Loucy (cell line): ENCODE results near the gene KCTD6.
A peak's percentile ranks its signal among the peaks of the same experiment; 100 is the strongest.

Experiments used
- H2AFZ ChIP-seq: fragments of 200-600 bp; sonication (generic); 2 replicates; pipeline ENCODE4 v1.6.0; 2016; ENCODE audit warnings: antibody characterized with exemption, mild to moderate bottlenecking, low read length, moderate library complexity
- H3F3A ChIP-seq: fragments of 200-600 bp; 2 replicates; pipeline ENCODE4 v1.6.0; 2016; ENCODE audit warnings: antibody characterized with exemption, low read depth, mild to moderate bottlenecking
- H3K27me3 ChIP-seq: fragments of 200-600 bp; sonication (generic); 2 replicates; pipeline ENCODE4 v1.6.1; 2014; ENCODE audit warnings: low read length, mild to moderate bottlenecking; ENCODE audit not compliant: insufficient read depth, poor library complexity, severe bottlenecking
- H3K36me3 ChIP-seq: fragments of 200-600 bp; sonication (generic); 2 replicates; pipeline ENCODE4 v1.6.1; 2016; ENCODE audit warnings: low read length; ENCODE audit not compliant: insufficient read depth
- H3K4me1 ChIP-seq: fragments of 200-600 bp; sonication (generic); 2 replicates; pipeline ENCODE4 v1.5.1; 2014; ENCODE audit warnings: low read length, mild to moderate bottlenecking; ENCODE audit not compliant: insufficient read depth, poor library complexity, severe bottlenecking
- H3K4me2 ChIP-seq: fragments of 200-600 bp; sonication (generic); 2 replicates; pipeline ENCODE4 v1.6.0; 2014; ENCODE audit warnings: antibody characterized with exemption, low read length, low read depth, mild to moderate bottlenecking; ENCODE audit not compliant: poor library complexity, severe bottlenecking
- H3K4me3 ChIP-seq: fragments of 200-600 bp; sonication (generic); 2 replicates; pipeline ENCODE4 v1.5.1; 2014; ENCODE audit warnings: low read length, mild to moderate bottlenecking, mixed read lengths; ENCODE audit not compliant: poor library complexity, severe bottlenecking
- H3K79me2 ChIP-seq: fragments of 200-600 bp; sonication (generic); 2 replicates; pipeline ENCODE4 v1.6.1; 2014; ENCODE audit warnings: low read length; ENCODE audit not compliant: insufficient read depth
- H3K9ac ChIP-seq: fragments of 200-600 bp; sonication (generic); 2 replicates; pipeline ENCODE4 v1.6.0; 2014; ENCODE audit warnings: mild to moderate bottlenecking, low read depth, low read length, moderate library complexity; ENCODE audit not compliant: poor library complexity, severe bottlenecking
- H3K9me2 ChIP-seq: fragments of 200-600 bp; sonication (generic); replicated peaks from 2 replicates; pipeline ENCODE4 v1.6.1; 2016; ENCODE audit warnings: low read depth, low read length, mixed read lengths
- H3K9me3 ChIP-seq: fragments of 200-600 bp; sonication (generic); 2 replicates; pipeline ENCODE4 v1.6.1; 2014; ENCODE audit warnings: mild to moderate bottlenecking, antibody characterized with exemption, low read length, low read depth; ENCODE audit not compliant: insufficient read depth
- H4K20me1 ChIP-seq: fragments of 200-600 bp; sonication (generic); 2 replicates; pipeline ENCODE4 v1.6.0; 2014; ENCODE audit warnings: antibody characterized with exemption, low read length, mild to moderate bottlenecking; ENCODE audit not compliant: insufficient read depth, poor library complexity, severe bottlenecking
- CTCF ChIP-seq: fragments of 200-600 bp; sonication (generic); conservative IDR thresholded peaks from 2 replicates; pipeline ENCODE4 v1.5.1; 2014; ENCODE audit warnings: mild to moderate bottlenecking, antibody characterized with exemption, low read length
- EZH2phosphoT487 ChIP-seq: fragments of 200-600 bp; IDR thresholded peaks from 2 replicates; pipeline ENCODE4 v1.6.1; 2018; ENCODE audit warnings: antibody characterized with exemption, mild to moderate bottlenecking, moderate library complexity, borderline replicate concordance

Gene KCTD6

GRCh38 chr3:58488967-58489366 is 2.9 kb upstream of the KCTD6 start:
- H3F3A ChIP-seq: no peaks in the 10 kb centered on the region
- no peaks in the 10 kb centered on the region for H3K9me2 ChIP-seq
- H3K79me2 ChIP-seq: peaks cover 17% of the 10 kb centered on the region
- H3K27me3 ChIP-seq: no peaks in the 10 kb centered on the region
- H4K20me1 ChIP-seq: peaks cover 16% of the 10 kb centered on the region
- H3K4me3 ChIP-seq: no peak overlapping the region
- no peak overlapping the region for H3K9ac ChIP-seq
- no peaks in the 10 kb centered on the region for H3K9me3 ChIP-seq
- no peak overlapping the region for H3K4me2 ChIP-seq
- no peak overlapping the region for H2AFZ ChIP-seq
- TF ChIP-seq EZH2phosphoT487 (no peak), CTCF (no peak)
- H3K36me3 ChIP-seq: no peaks in the 10 kb centered on the region
- peaks cover 23% of the 10 kb centered on the region for H3K4me1 ChIP-seq

DNA sequence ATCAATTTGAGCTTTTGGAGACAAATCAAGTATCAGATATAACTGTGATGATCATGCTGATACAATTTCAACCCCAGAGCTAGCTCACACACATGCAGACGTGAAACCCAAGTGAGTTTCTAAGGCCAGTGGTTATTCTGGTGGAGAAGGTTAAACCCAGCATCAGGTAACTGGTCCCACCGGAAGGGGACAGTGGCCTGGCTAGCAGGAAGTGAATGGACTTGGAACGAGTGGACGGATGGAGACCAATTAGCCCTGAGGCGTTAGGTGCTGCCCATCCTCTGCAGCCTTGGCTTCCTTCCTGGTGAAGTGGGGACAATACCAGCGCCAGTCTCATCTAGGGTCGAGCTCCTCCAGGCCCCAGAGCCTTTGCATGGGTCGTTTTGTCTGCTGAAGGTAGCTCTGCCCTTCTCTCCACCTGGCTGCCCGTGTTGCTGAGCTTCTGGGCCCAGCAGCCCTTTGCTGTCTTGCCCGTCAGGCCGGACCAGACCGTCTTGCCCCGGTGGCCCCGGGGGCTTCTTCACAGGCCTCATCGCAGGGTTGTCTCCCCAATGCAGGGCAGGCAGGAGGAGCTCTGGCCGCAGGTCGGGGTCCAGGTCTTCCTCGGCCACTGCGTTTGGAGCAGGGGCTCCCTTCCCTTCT is 915 bp upstream of the KCTD6 start:
- Histone ChIP-seq H3K9me2 (no peaks in the 10 kb centered on the region), H2AFZ (peak overlapping the region; percentile 52), H3K36me3 (no peaks in the 10 kb centered on the region), H3K9ac (no peak overlapping the region), H3K4me2 (peak overlapping the region; percentile 41), H4K20me1 (peaks cover 35% of the 10 kb centered on the region), H3K79me2 (peaks cover 37% of the 10 kb centered on the region), H3K9me3 (no peaks in the 10 kb centered on the region), H3F3A (no peaks in the 10 kb centered on the region), H3K4me3 (peak overlapping the region; percentile 60), H3K4me1 (peaks cover 29% of the 10 kb centered on the region), H3K27me3 (no peaks in the 10 kb centered on the region)
- TF ChIP-seq EZH2phosphoT487 (no peak), CTCF (no peak)

DNA sequence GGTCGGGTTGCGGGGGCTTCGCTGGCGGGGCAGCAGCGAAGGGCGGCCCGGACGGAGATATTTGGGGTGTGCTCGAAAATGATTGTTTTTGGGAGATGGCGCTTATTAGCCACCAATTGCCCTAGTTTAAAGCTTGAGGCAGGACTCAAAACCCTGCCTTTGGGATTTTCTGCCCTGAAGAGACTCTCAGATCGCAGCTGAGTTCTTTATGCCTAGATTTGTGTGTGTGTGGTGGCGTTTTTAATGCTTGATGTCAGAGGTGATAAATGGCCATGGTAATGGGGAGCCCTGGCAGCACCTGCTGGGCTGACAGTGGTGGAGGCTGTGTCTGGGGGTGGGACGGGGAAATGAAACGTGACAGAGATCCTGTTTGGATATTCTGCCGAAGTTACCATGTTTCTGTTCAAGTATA is 604 bp downstream of the KCTD6 start:
- peak overlapping the region; percentile 79 for H3K9ac ChIP-seq
- no peaks in the 10 kb centered on the region for H3F3A ChIP-seq
- no peaks in the 10 kb centered on the region for H3K27me3 ChIP-seq
- peak overlapping the region; percentile 82 for H3K4me3 ChIP-seq
- peak overlapping the region; percentile 48; the same call in 1 of the 2 replicates for H2AFZ ChIP-seq
- H3K9me3 ChIP-seq: no peaks in the 10 kb centered on the region
- no peaks in the 10 kb centered on the region for H3K36me3 ChIP-seq
- no peaks in the 10 kb centered on the region for H3K9me2 ChIP-seq
- H3K4me2 ChIP-seq: peak overlapping the region; percentile 92
- H3K4me1 ChIP-seq: peaks cover 39% of the 10 kb centered on the region
- peaks cover 35% of the 10 kb centered on the region for H4K20me1 ChIP-seq
- peaks cover 47% of the 10 kb centered on the region for H3K79me2 ChIP-seq
- TF ChIP-seq CTCF: no peak
- TF ChIP-seq EZH2phosphoT487: no peak
